ENCODE data around the gene SKAP1. TPM values are rescaled to one million over a fixed set of nuclear protein-coding genes. Genes with fewer than 3 reads are reported as not detected.

SKAP1 gene
- total and polyA plus RNA-seq, 2 experiments from 2014 or later = 0.36 TPM; not detected in 1

DNA sequence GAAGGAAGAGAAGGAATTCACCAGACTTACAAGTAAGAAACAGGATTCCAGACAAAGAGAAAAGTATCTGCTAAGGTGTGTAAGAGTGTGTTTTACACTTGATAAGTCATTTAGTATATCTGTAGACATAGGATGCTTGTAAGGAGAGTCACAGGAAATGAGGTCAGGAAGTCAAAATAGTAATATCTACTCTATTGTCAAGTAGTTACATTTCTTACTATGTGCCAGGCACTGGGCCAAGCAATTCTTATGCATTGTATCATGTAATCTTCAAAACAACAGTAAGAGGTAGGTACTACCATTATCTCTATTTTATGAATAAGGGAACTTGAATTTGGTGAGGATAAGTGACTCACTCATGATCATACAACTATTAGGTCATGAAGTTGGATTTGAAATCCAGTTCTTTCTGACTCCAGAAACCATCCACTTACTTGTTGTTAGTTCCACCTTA lies 193.3 kb downstream of the SKAP1 start:
- TF ChIP-seq CTCF (IDR thresholded peaks at IDR 0.05; ENCODE audit: low read depth, low read length) = no peak
- Histone ChIP-seq H3K27ac (no peak overlapping the region), H3K4me1 (ENCODE audit: low read depth) (peaks cover 8% of the 10 kb centered on the region), H3K27me3 (peaks cover 49% of the 10 kb centered on the region), H3K36me3 (no peaks in the 10 kb centered on the region), H3K9me3 (ENCODE audit: low read depth) (no peaks in the 10 kb centered on the region), H3K4me3 (no peak overlapping the region)
- DNase-seq (ENCODE audit: low read depth in 1 of 2, low spot score in 1 of 2) = peak in 1 of 2 donors; percentile 72

DNA sequence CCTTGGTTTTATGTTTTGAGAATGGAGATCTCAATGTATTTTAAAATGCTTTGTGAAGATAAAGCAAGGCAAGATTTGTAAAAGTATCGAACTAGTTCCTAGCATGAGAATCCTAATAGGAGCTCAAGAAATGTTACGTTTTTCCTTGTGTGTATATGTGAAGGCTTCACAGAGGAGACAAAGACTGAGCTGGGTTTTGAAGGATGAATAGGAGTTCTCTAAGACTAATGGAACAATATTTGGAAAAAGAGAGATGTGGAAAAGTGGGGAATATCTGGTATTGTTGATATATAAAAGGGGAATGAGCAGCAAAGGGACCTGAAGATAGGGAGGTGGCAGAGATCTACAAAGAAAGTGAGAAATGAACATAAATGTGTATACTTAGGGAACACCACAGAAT lies 195.1 kb downstream of the SKAP1 start:
- TF ChIP-seq CTCF (IDR thresholded peaks at IDR 0.05; ENCODE audit: low read depth, low read length) = no peak
- H3K27ac ChIP-seq = no peak overlapping the region
- peaks cover 67% of the 10 kb centered on the region for H3K27me3 ChIP-seq
- no peak overlapping the region for H3K4me3 ChIP-seq
- H3K36me3 ChIP-seq = no peaks in the 10 kb centered on the region
- no peaks in the 10 kb centered on the region for H3K4me1 ChIP-seq (ENCODE audit: low read depth)
- H3K9me3 ChIP-seq (ENCODE audit: low read depth) = no peaks in the 10 kb centered on the region
- no peak for DNase-seq (ENCODE audit: low read depth in 1 of 2, low spot score in 1 of 2)

GRCh38 chr17:48231995-48232959 lies 197.7 kb downstream of the SKAP1 start:
- Histone ChIP-seq H3K36me3 (no peaks in the 10 kb centered on the region), H3K27ac (no peak overlapping the region), H3K27me3 (peaks cover 82% of the 10 kb centered on the region), H3K4me3 (no peak overlapping the region), H3K4me1 (ENCODE audit: low read depth) (no peaks in the 10 kb centered on the region), H3K9me3 (ENCODE audit: low read depth) (no peaks in the 10 kb centered on the region)
- no peak for DNase-seq (ENCODE audit: low read depth in 1 of 2, low spot score in 1 of 2)
- TF ChIP-seq CTCF (IDR thresholded peaks at IDR 0.05; ENCODE audit: low read depth, low read length) = no peak

GRCh38 chr17:48229936-48230335 lies 200.1 kb downstream of the SKAP1 start:
- Histone ChIP-seq H3K4me3 (no peak overlapping the region), H3K27me3 (peaks cover 86% of the 10 kb centered on the region), H3K4me1 (ENCODE audit: low read depth) (no peaks in the 10 kb centered on the region), H3K9me3 (ENCODE audit: low read depth) (no peaks in the 10 kb centered on the region), H3K36me3 (no peaks in the 10 kb centered on the region), H3K27ac (no peak overlapping the region)
- TF ChIP-seq CTCF (IDR thresholded peaks at IDR 0.05; ENCODE audit: low read depth, low read length) = no peak
- no peak for DNase-seq (ENCODE audit: low read depth in 1 of 2, low spot score in 1 of 2)

- Histone ChIP-seq H3K4me3 (no peak overlapping the region), H3K4me1 (ENCODE audit: low read depth) (no peaks in the 10 kb centered on the region), H3K36me3 (no peaks in the 10 kb centered on the region), H3K27me3 (peaks cover 85% of the 10 kb centered on the region), H3K27ac (no peak overlapping the region), H3K9me3 (ENCODE audit: low read depth) (no peaks in the 10 kb centered on the region)
- DNase-seq (ENCODE audit: low read depth in 1 of 2, low spot score in 1 of 2) = no peak
- no peak for TF ChIP-seq CTCF (IDR thresholded peaks at IDR 0.05; ENCODE audit: low read depth, low read length)
These were observed 201.3 kb downstream of the SKAP1 start for GRCh38 chr17:48228720-48229119.

All from cardiac muscle cell (in vitro differentiated cells and primary cell).